HCT116 (cell line): ENCODE data around the gene ELFN2.

ENCODE experiments used
- CTCF ChIP-seq, 3 experiments: fragments of 200-600 bp in 1 of 3; sonication (generic) in 1 of 3; IDR thresholded peaks in 2 of 3; conservative IDR thresholded peaks in 1 of 3; 2 replicates each; pipeline ENCODE4 v1.5.1; 2012 to 2017; ENCODE audit warnings: low read depth in 2 of 3, low read length in 2 of 3, antibody characterized with exemption in 1 of 3, borderline replicate concordance in 1 of 3, control low read depth in 1 of 3, mild to moderate bottlenecking in 1 of 3, mixed read lengths in 1 of 3, mixed run types in 1 of 3, moderate library complexity in 1 of 3; ENCODE audit not compliant: insufficient read depth in 1 of 3
- EZH2 ChIP-seq: fragments of 200-600 bp; sonication (generic); IDR thresholded peaks from 2 replicates; pipeline ENCODE4 v1.6.1; 2017; ENCODE audit warnings: antibody characterized with exemption, mixed run types
- FOSL1 ChIP-seq: IDR thresholded peaks from 2 replicates; pipeline ENCODE4 v1.6.1; 2012; ENCODE audit warnings: low read depth
- MAX ChIP-seq: IDR thresholded peaks from 2 replicates; pipeline ENCODE4 v1.6.1; 2012
- POLR2A ChIP-seq: IDR thresholded peaks from 2 replicates; pipeline ENCODE4 v1.7.0; 2011; ENCODE audit warnings: borderline replicate concordance; ENCODE audit not compliant: insufficient read depth, insufficient read length; ENCODE audit errors: extremely low read depth
- POLR2AphosphoS5 ChIP-seq: IDR thresholded peaks from 2 replicates; pipeline ENCODE4 v1.6.1; 2011; ENCODE audit warnings: mild to moderate bottlenecking, low read depth, low read length, moderate library complexity
- RAD21 ChIP-seq: IDR thresholded peaks from 2 replicates; pipeline ENCODE4 v1.6.1; 2012; ENCODE audit warnings: low read depth, mild to moderate bottlenecking
- SRF ChIP-seq: IDR thresholded peaks from 2 replicates; pipeline ENCODE4 v1.6.1; 2012; ENCODE audit warnings: low read depth
- ZBTB33 ChIP-seq: IDR thresholded peaks from 2 replicates; pipeline ENCODE4 v1.6.1; 2011; ENCODE audit warnings: mild to moderate bottlenecking, low read length, moderate library complexity; ENCODE audit not compliant: insufficient replicate concordance; ENCODE audit errors: extremely low read depth

- TF ChIP-seq SRF: no peak
- TF ChIP-seq CTCF (IDR thresholded peaks at IDR 0.05 in 2 of 3, conservative IDR thresholded peaks at IDR 0.05 in 1 of 3; ENCODE audit: borderline replicate concordance in 1 of 3, insufficient read depth in 1 of 3, low read depth in 2 of 3, low read length in 2 of 3): no peak
- TF ChIP-seq EZH2: no peak
- TF ChIP-seq RAD21: no peak
- no peak for TF ChIP-seq POLR2A
- no peak for TF ChIP-seq MAX
- no peak for TF ChIP-seq ZBTB33
- TF ChIP-seq FOSL1: no peak
- no peak for TF ChIP-seq POLR2AphosphoS5
These were observed 29.1 kb upstream of the ELFN2 start for GRCh38 chr22:37456346-37456745.
